ENCODE results near the gene ELMO1.

GRCh38 chr7:37371755-37372154 lies 76.9 kb downstream of the ELMO1 start:
- TF ChIP-seq CTCF (IDR thresholded peaks at IDR 0.05) (no peak), POLR2A (IDR thresholded peaks at IDR 0.05) (no peak)

Measured in adrenal gland (tissue), 5 donors.